OCI-LY1 (cell line): ENCODE results near the gene HSP90AA1.

Source experiments
- H2AFZ ChIP-seq: fragments of 200-600 bp; sonication (generic), shearing (Covaris generic); 2 replicates; pipeline ENCODE4 v1.6.0; 2014; ENCODE audit warnings: antibody characterized with exemption, mild to moderate bottlenecking, low read length
- H3F3A ChIP-seq: fragments of 200-600 bp; sonication (generic), shearing (Covaris generic); 2 replicates; pipeline ENCODE4 v1.6.0; 2014; ENCODE audit warnings: mild to moderate bottlenecking, antibody characterized with exemption, low read length, moderate library complexity; ENCODE audit not compliant: insufficient read depth
- H3K27ac ChIP-seq: fragments of 200-600 bp; sonication (generic); 2 replicates; pipeline ENCODE4 v1.5.1; 2014; ENCODE audit warnings: low read length, mixed run types, mild to moderate bottlenecking, low read depth; ENCODE audit not compliant: poor library complexity, severe bottlenecking
- H3K27me3 ChIP-seq: fragments of 200-600 bp; sonication (generic); 2 replicates; pipeline ENCODE4 v1.6.0; 2014; ENCODE audit warnings: antibody characterized with exemption, mild to moderate bottlenecking, low read length, moderate library complexity; ENCODE audit not compliant: insufficient read depth
- H3K36me3 ChIP-seq: fragments of 200-600 bp; sonication (generic); 2 replicates; pipeline ENCODE4 v1.6.1; 2014; ENCODE audit warnings: mild to moderate bottlenecking, antibody characterized with exemption, low read length, moderate library complexity, mixed read lengths; ENCODE audit not compliant: insufficient read depth
- H3K4me1 ChIP-seq: fragments of 200-600 bp; sonication (generic); 2 replicates; pipeline ENCODE4 v1.5.1; 2014; ENCODE audit warnings: mild to moderate bottlenecking, low read length, moderate library complexity; ENCODE audit not compliant: insufficient read depth, severe bottlenecking
- H3K4me2 ChIP-seq: fragments of 200-600 bp; sonication (generic), shearing (Covaris generic); 2 replicates; pipeline ENCODE4 v1.6.1; 2014; ENCODE audit warnings: low read length
- H3K4me3 ChIP-seq: fragments of 200-600 bp; sonication (generic); 2 replicates; pipeline ENCODE4 v1.5.1; 2014; ENCODE audit warnings: low read length, low read depth, mild to moderate bottlenecking, mixed read lengths; ENCODE audit not compliant: poor library complexity, severe bottlenecking
- H3K79me2 ChIP-seq: fragments of 200-600 bp; shearing (Covaris generic); 2 replicates; pipeline ENCODE4 v1.6.1; 2016; ENCODE audit warnings: mixed run types, low read length, mixed read lengths; ENCODE audit not compliant: insufficient read depth
- H3K9ac ChIP-seq: fragments of 200-600 bp; sonication (generic), shearing (Covaris generic); 2 replicates; pipeline ENCODE4 v1.6.1; 2014; ENCODE audit warnings: mild to moderate bottlenecking, low read length, mixed read lengths
- H3K9me2 ChIP-seq: fragments of 200-600 bp; sonication (generic), shearing (Covaris generic); 2 replicates; pipeline ENCODE4 v1.6.1; 2014; ENCODE audit warnings: low read depth, mild to moderate bottlenecking, low read length, mixed read lengths
- H3K9me3 ChIP-seq: fragments of 200-600 bp; shearing (Covaris generic); 2 replicates; pipeline ENCODE4 v1.6.1; 2014; ENCODE audit warnings: low read length, mixed read lengths
- H4K20me1 ChIP-seq: fragments of 200-600 bp; sonication (generic), shearing (Covaris generic); 2 replicates; pipeline ENCODE4 v1.6.0; 2016; ENCODE audit warnings: mild to moderate bottlenecking, low read length; ENCODE audit not compliant: insufficient read depth
- EZH2 ChIP-seq: fragments of 200-600 bp; sonication (generic), shearing (Covaris generic); IDR thresholded peaks from 2 replicates; pipeline ENCODE4 v1.8.0; 2017; ENCODE audit warnings: borderline replicate concordance, mixed run types, mild to moderate bottlenecking, antibody characterized with exemption, low read length, moderate library complexity, mixed read lengths
- TF ChIP-seq, protein P1 (sequence below): fragments of 200-600 bp; sonication (generic), shearing (Covaris generic); IDR thresholded peaks from 2 replicates; pipeline ENCODE4 v1.5.1; 2017; ENCODE audit warnings: mild to moderate bottlenecking, antibody characterized with exemption, low read length, moderate library complexity, mixed read lengths

The HSP90AA1 gene

DNA sequence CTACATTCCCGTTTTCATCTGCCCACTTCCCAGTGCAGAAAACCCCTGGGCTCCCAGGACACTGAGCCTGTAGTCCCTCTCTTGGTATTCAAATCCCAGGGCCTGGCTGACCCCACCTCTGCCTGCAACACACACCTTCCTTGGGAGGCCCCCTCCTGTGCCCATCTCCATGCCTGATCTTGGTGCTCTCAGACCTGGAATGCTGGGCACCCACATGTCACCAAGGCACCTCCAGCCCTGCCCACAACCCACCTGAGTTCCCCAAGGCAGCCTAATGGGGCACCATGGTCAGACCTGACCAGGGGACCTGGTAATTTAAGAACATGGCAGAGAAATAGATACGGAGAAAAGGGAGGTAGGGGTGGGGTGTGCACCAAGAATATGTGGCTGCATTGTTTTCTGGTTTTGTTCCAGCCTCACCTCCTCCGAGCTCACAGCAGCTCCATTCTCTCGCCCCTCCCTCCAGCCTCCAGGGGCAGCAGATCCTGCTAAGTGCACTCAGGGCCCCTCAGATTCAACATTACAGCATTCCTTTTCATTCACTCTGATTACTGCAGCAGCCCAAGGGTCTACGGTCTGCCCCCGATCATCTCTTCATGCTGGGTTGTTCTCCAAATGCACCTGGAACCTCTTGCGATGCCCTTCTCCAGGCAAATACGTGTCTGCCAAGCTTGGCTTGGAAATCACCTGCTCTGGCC, 9.2 kb upstream of the HSP90AA1 start:
- no peaks in the 10 kb centered on the region for H3K9me2 ChIP-seq
- no peaks in the 10 kb centered on the region for H4K20me1 ChIP-seq
- H3K9me3 ChIP-seq = no peaks in the 10 kb centered on the region
- no peak overlapping the region for H3K27ac ChIP-seq
- no peak overlapping the region for H2AFZ ChIP-seq
- H3K27me3 ChIP-seq = no peaks in the 10 kb centered on the region
- TF ChIP-seq, protein P1, sequence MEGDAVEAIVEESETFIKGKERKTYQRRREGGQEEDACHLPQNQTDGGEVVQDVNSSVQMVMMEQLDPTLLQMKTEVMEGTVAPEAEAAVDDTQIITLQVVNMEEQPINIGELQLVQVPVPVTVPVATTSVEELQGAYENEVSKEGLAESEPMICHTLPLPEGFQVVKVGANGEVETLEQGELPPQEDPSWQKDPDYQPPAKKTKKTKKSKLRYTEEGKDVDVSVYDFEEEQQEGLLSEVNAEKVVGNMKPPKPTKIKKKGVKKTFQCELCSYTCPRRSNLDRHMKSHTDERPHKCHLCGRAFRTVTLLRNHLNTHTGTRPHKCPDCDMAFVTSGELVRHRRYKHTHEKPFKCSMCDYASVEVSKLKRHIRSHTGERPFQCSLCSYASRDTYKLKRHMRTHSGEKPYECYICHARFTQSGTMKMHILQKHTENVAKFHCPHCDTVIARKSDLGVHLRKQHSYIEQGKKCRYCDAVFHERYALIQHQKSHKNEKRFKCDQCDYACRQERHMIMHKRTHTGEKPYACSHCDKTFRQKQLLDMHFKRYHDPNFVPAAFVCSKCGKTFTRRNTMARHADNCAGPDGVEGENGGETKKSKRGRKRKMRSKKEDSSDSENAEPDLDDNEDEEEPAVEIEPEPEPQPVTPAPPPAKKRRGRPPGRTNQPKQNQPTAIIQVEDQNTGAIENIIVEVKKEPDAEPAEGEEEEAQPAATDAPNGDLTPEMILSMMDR = no peak
- TF ChIP-seq EZH2 = no peak
- no peaks in the 10 kb centered on the region for H3K4me1 ChIP-seq
- no peak overlapping the region for H3K9ac ChIP-seq
- H3K4me2 ChIP-seq = no peak overlapping the region
- no peaks in the 10 kb centered on the region for H3F3A ChIP-seq
- H3K4me3 ChIP-seq = no peak overlapping the region
- no peaks in the 10 kb centered on the region for H3K36me3 ChIP-seq
- no peaks in the 10 kb centered on the region for H3K79me2 ChIP-seq

DNA sequence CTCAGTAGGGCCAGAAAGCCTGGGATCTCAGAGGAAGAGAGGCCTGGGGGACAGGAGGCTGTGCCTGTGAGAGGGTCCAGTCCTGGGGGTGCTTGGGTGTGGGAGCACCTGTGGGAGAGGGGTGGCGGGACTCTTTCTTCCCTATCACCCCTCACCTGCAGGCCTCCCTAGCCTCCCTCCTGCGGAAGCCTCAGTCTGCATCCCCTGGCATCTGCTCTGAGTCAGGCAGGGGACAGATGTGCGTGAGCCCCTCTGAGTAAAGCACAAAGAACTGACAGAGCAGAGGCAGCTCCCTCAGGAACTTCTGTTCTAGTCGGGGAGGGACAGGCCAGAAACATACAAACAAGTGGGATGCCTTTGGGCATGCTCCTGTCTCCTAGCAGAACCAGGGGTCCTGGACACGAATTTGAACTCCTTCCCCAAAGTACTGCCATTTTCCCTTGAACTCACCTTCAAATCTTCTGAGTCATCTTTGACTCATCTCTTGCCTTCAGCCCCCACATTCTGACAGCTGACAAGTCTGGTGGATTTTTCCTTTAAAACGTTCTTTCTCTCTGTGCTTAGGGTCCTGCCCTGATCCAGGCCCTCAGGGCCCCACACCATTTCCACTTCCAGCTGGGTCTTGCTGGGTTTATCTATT, 8.5 kb upstream of the HSP90AA1 start:
- Histone ChIP-seq H3K27me3 (no peaks in the 10 kb centered on the region), H3K9me2 (no peaks in the 10 kb centered on the region), H3K79me2 (no peaks in the 10 kb centered on the region), H3K36me3 (no peaks in the 10 kb centered on the region), H3K9me3 (no peaks in the 10 kb centered on the region), H3K9ac (no peak overlapping the region), H3K4me2 (no peak overlapping the region), H2AFZ (no peak overlapping the region), H3K27ac (no peak overlapping the region), H3K4me3 (no peak overlapping the region), H3F3A (no peaks in the 10 kb centered on the region), H4K20me1 (no peaks in the 10 kb centered on the region), H3K4me1 (peaks cover 3% of the 10 kb centered on the region)
- no peak for TF ChIP-seq EZH2
- TF ChIP-seq, protein P1 = no peak

DNA sequence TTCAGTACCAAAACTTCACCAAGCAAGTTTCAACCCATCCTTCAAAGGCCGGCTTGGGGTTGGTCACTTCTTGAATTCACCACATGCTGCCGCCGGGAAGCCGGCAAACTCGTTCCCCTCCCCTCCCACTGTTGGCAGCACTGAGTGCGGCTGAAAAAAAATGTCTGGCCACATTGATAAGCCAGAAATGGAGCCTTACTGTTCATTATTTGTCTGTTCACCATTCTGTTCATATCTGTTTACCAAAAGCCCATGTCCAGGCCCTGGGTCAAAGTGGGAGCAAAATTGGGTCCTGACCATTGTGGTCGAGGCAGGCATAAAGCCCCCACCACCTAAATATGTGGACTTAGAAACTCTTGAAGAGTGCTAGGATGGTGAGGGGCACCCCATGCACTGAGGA, 7.3 kb upstream of the HSP90AA1 start:
- Histone ChIP-seq H3K4me2 (no peak overlapping the region), H3F3A (no peaks in the 10 kb centered on the region), H3K9ac (no peak overlapping the region), H4K20me1 (no peaks in the 10 kb centered on the region), H3K4me3 (no peak overlapping the region), H2AFZ (no peak overlapping the region), H3K36me3 (no peaks in the 10 kb centered on the region), H3K27me3 (no peaks in the 10 kb centered on the region), H3K9me2 (no peaks in the 10 kb centered on the region), H3K4me1 (peaks cover 3% of the 10 kb centered on the region), H3K79me2 (no peaks in the 10 kb centered on the region), H3K27ac (no peak overlapping the region), H3K9me3 (no peaks in the 10 kb centered on the region)
- TF ChIP-seq, protein P1 = no peak
- no peak for TF ChIP-seq EZH2
